ENCODE measurements around the gene SAMD4A.

SAMD4A gene

GRCh38 chr14:54651649-54652048 lies 84.7 kb downstream of the SAMD4A start:
- H3K4me3 ChIP-seq (ENCODE audit: low read length): no peak overlapping the region
- peak; percentile 42 for DNase-seq (ENCODE audit: low read depth)
- no peak for TF ChIP-seq CTCF (IDR thresholded peaks at IDR 0.05; ENCODE audit: insufficient read depth, low read depth, low read length, missing control alignments)

DNA sequence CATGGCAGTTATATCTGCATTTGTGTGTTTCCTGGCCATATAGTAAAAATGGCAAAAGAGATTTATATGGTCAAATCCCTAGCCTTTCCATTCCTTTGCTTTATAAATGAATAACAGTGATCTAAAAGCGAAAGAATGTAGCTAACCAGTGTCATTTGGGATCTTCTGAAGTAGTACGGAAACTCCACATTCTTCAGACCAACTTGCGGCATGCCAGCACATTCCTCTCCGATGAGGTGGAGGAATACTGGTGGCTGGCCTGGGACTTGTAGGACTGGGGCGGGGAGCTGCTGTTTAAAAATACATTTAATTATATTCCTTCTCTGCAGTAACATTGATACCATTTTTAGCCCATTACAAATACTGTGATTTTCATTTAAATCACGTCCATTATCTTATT lies 85.3 kb downstream of the SAMD4A start:
- no peak overlapping the region for H3K4me3 ChIP-seq (ENCODE audit: low read length)
- no peak for TF ChIP-seq CTCF (IDR thresholded peaks at IDR 0.05; ENCODE audit: insufficient read depth, low read depth, low read length, missing control alignments)
- DNase-seq (ENCODE audit: low read depth): peak; percentile 95

- no peak for TF ChIP-seq CTCF (IDR thresholded peaks at IDR 0.05; ENCODE audit: insufficient read depth, low read depth, low read length, missing control alignments)
- DNase-seq (ENCODE audit: low read depth): peak; percentile 24
- H3K4me3 ChIP-seq (ENCODE audit: low read length): no peak overlapping the region
Observed at GRCh38 chr14:54652605-54653052, 85.7 kb downstream of the SAMD4A start.

DNA sequence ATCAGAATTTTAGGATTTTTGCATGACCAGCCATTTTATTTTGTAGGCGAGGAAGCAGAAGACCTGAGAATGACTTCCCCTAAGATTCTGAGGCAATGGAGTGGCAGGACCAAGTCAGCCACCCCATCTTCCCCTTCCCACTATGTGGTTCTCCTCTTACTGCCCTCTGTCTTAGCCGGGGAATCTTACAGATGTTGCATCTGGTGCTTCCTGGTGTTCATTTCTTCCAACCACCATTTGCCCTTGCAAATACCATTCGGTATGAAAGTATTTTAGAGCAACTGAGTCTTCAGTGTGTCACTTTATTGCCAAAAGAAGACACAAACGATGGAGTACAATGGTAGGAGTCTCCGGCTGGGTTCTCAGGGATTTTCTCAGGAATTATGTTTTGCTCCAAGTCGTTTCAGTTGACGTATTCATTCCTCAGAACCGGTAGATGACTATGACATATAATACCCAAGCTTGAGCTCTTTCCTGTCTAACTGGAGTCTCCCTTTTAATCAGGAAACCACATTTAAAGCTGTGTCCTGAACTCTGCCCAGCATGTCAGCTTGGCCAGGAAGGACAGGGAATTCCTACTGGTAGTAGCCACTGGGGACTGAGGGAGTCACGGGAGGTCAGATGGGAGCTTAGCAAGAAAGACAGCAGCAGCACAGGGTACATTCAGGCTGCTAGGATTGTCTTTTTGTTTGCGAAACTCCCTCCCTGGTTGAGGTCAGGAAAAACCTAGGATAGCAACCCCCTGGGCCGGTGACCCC lies 87.0 kb downstream of the SAMD4A start:
- TF ChIP-seq CTCF (IDR thresholded peaks at IDR 0.05; ENCODE audit: insufficient read depth, low read depth, low read length, missing control alignments): no peak
- no peak overlapping the region for H3K4me3 ChIP-seq (ENCODE audit: low read length)
- DNase-seq (ENCODE audit: low read depth): peak; percentile 34

GRCh38 chr14:54654605-54655004 lies 87.7 kb downstream of the SAMD4A start:
- no peak overlapping the region for H3K4me3 ChIP-seq (ENCODE audit: low read length)
- DNase-seq (ENCODE audit: low read depth): peak; percentile 19
- TF ChIP-seq CTCF (IDR thresholded peaks at IDR 0.05; ENCODE audit: insufficient read depth, low read depth, low read length, missing control alignments): no peak

GRCh38 chr14:54658836-54659235 lies 91.9 kb downstream of the SAMD4A start:
- no peak overlapping the region for H3K4me3 ChIP-seq (ENCODE audit: low read length)
- no peak for TF ChIP-seq CTCF (IDR thresholded peaks at IDR 0.05; ENCODE audit: insufficient read depth, low read depth, low read length, missing control alignments)
- DNase-seq (ENCODE audit: low read depth): peak; percentile 62

- no peak overlapping the region for H3K4me3 ChIP-seq (ENCODE audit: low read length)
- no peak for TF ChIP-seq CTCF (IDR thresholded peaks at IDR 0.05; ENCODE audit: insufficient read depth, low read depth, low read length, missing control alignments)
- peak; percentile 94 for DNase-seq (ENCODE audit: low read depth)
Observed at GRCh38 chr14:54659365-54659764, 92.4 kb downstream of the SAMD4A start.
